Measurements from ENCODE around the gene KCND1. TPM values are rescaled to one million over a fixed set of nuclear protein-coding genes. Genes with fewer than 3 reads are reported as not detected.

The KCND1 gene
- total RNA-seq, 1 donor from 2014 or later = 1.1 TPM

- no peak for TF ChIP-seq CTCF (conservative IDR thresholded peaks at IDR 0.05; ENCODE audit: low read depth, low read length)
Observed at GRCh38 chrX:48966796-48967579, 4.7 kb downstream of the KCND1 start.

GRCh38 chrX:48965959-48966358 lies 5.7 kb downstream of the KCND1 start:
- TF ChIP-seq CTCF (conservative IDR thresholded peaks at IDR 0.05; ENCODE audit: low read depth, low read length) = no peak

More at GRCh38 chrX:48966796-48967579, 4.7 kb downstream of the KCND1 start:
- no peak for DNase-seq (ENCODE audit: low read depth)
- no peak overlapping the region for H3K4me3 ChIP-seq (ENCODE audit: low read depth, low read length)

GRCh38 chrX:48961585-48962091 lies 10.0 kb downstream of the KCND1 start:
- TF ChIP-seq CTCF (conservative IDR thresholded peaks at IDR 0.05; ENCODE audit: low read depth, low read length) = no peak

More at GRCh38 chrX:48965959-48966358, 5.7 kb downstream of the KCND1 start:
- no peak for DNase-seq (ENCODE audit: low read depth)
- no peak overlapping the region for H3K4me3 ChIP-seq (ENCODE audit: low read depth, low read length)

DNA sequence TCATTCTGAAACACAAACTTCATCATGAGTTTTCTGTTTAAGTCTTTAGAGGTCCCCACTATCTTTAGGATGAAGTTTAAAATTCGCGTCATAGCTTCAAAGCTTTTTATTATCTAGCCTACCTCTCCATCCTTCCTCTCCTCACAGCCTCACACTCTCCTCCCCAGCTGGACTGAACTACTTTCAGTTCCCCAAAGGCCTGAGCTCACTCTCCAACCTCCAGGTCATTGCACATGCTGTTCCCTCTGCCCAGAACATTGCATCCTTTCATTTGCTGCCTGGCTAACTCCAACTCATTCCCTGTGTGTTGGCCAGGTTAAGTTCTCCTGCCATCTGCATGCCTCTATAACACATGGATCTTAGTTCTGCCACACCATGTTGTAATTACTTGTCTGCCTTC lies 11.4 kb downstream of the KCND1 start:
- no peak for DNase-seq (ENCODE audit: low read depth)
- no peak for TF ChIP-seq CTCF (conservative IDR thresholded peaks at IDR 0.05; ENCODE audit: low read depth, low read length)
- no peak overlapping the region for H3K4me3 ChIP-seq (ENCODE audit: low read depth, low read length)

More at GRCh38 chrX:48961585-48962091, 10.0 kb downstream of the KCND1 start:
- no peak overlapping the region for H3K4me3 ChIP-seq (ENCODE audit: low read depth, low read length)
- DNase-seq (ENCODE audit: low read depth) = no peak

DNA sequence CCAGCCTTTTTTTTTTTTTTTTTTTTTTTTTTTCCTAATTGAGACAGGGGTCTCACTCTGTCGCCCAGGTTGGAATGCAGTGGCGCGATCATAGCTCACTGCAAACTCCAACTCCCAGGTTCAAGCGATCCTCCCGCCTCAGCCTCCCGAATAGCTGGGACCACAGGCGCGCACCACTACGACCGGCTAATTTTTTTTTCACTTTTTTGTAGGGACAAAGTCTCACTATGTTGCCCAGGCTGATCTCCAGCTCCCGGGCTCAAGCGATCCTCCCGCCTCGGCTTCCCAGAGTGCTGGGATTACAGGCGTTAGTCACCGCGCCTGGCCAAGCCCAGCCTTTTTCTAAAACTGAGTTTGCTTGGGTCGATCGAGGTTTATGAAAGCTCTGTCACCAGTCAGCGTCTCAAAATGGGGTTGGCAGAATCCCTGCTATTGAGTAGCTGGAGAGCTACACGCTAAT lies 13.0 kb downstream of the KCND1 start:
- peak overlapping the region; percentile 55 for H3K4me3 ChIP-seq (ENCODE audit: low read depth, low read length)
- DNase-seq (ENCODE audit: low read depth) = no peak
- no peak for TF ChIP-seq CTCF (conservative IDR thresholded peaks at IDR 0.05; ENCODE audit: low read depth, low read length)

GRCh38 chrX:48957827-48958634 lies 13.6 kb downstream of the KCND1 start:
- TF ChIP-seq CTCF (conservative IDR thresholded peaks at IDR 0.05; ENCODE audit: low read depth, low read length) = no peak
- peak; percentile 70 for DNase-seq (ENCODE audit: low read depth)
- peak overlapping the region; percentile 55 for H3K4me3 ChIP-seq (ENCODE audit: low read depth, low read length)

Data from epithelial cell of proximal tubule (primary cell).